ENCODE measurements around the gene CYP2U1. TPM values are rescaled to one million over a fixed set of nuclear protein-coding genes. Genes with fewer than 3 reads are reported as not detected.

The CYP2U1 gene
- total RNA-seq, 4 donors from 2014 or later: 14.9 to 34.0 (median 27.3) TPM

- Histone ChIP-seq H3K27ac (peak overlapping the region; percentile 85 to 95 (median 92)), H3K4me1 (peaks cover 18 to 86% (median 18%) of the 10 kb centered on the region in 3 donors), H3K27me3 (no peaks in the 10 kb centered on the region), H3K9me3 (no peaks in the 10 kb centered on the region), H3K4me3 (no peak overlapping the region), H3K36me3 (peaks cover 0 to 11% of the 10 kb centered on the region in 2 donors)
- TF ChIP-seq EP300 (IDR thresholded peaks at IDR 0.05): peak; percentile 41
- TF ChIP-seq POLR2AphosphoS5 (IDR thresholded peaks at IDR 0.05): peak; percentile 85
- TF ChIP-seq POLR2A (IDR thresholded peaks at IDR 0.05): no peak
- WGBS, 2 donors (ENCODE audit: low coverage in 1 of 2): 48 to 58% methylated on average over 3 of the region's 5 CpGs
- ATAC-seq: peak; percentile 90
Observed at GRCh38 chr4:107996949-107997788, 65.8 kb downstream of the CYP2U1 start.

- H3K36me3 ChIP-seq: peaks cover 0 to 11% of the 10 kb centered on the region in 2 donors
- no peaks in the 10 kb centered on the region for H3K9me3 ChIP-seq
- TF ChIP-seq CTCF (IDR thresholded peaks at IDR 0.05) (no peak), EP300 (IDR thresholded peaks at IDR 0.05) (no peak), POLR2A (IDR thresholded peaks at IDR 0.05) (no peak), POLR2AphosphoS5 (IDR thresholded peaks at IDR 0.05) (no peak)
- no peaks in the 10 kb centered on the region for H3K27me3 ChIP-seq
- 25 to 62% methylated on average over 2 of the region's 2 CpGs for WGBS, 2 donors (ENCODE audit: low coverage in 1 of 2)
- H3K27ac ChIP-seq: peak overlapping the region; percentile 85 to 95 (median 92)
- peaks cover 18 to 80% (median 18%) of the 10 kb centered on the region in 3 donors for H3K4me1 ChIP-seq
- H3K4me3 ChIP-seq: no peak overlapping the region
- ATAC-seq: peak; percentile 14
Observed at GRCh38 chr4:107997794-107998193, 66.4 kb downstream of the CYP2U1 start.

- Histone ChIP-seq H3K9me3 (no peaks in the 10 kb centered on the region), H3K4me3 (no peak overlapping the region), H3K4me1 (peaks cover 18 to 76% (median 23%) of the 10 kb centered on the region in 3 donors), H3K27me3 (no peaks in the 10 kb centered on the region), H3K27ac (peak overlapping the region in 3 of 4 donors; percentile 85 to 95 (median 88)), H3K36me3 (peaks cover 0 to 11% of the 10 kb centered on the region in 2 donors)
- 88 to 93% methylated on average over 2 of the region's 2 CpGs for WGBS, 2 donors (ENCODE audit: low coverage in 1 of 2)
- no peak for ATAC-seq
- TF ChIP-seq POLR2AphosphoS5 (IDR thresholded peaks at IDR 0.05): peak; percentile 41
- no peak for TF ChIP-seq EP300 (IDR thresholded peaks at IDR 0.05)
Observed at GRCh38 chr4:107999932-108000539, 68.7 kb downstream of the CYP2U1 start.

GRCh38 chr4:108001540-108002135 is 70.3 kb downstream of the CYP2U1 start:
- Histone ChIP-seq H3K4me1 (peaks cover 18 to 70% (median 22%) of the 10 kb centered on the region in 3 donors), H3K4me3 (no peak overlapping the region), H3K9me3 (no peaks in the 10 kb centered on the region), H3K36me3 (peaks cover 0 to 8% of the 10 kb centered on the region in 2 donors), H3K27ac (no peak overlapping the region), H3K27me3 (no peaks in the 10 kb centered on the region)
- ATAC-seq: no peak
- TF ChIP-seq POLR2AphosphoS5 (IDR thresholded peaks at IDR 0.05) (no peak), POLR2A (IDR thresholded peaks at IDR 0.05) (no peak), CTCF (IDR thresholded peaks at IDR 0.05) (no peak), EP300 (IDR thresholded peaks at IDR 0.05) (no peak)
- WGBS, 2 donors (ENCODE audit: low coverage in 1 of 2): 90 to 97% methylated on average over 2 to 3 of the region's 3 CpGs

Other genes with a start within 250 kb of the CYP2U1 start
- gene PAPSS1, start 211.3 kb upstream of the CYP2U1 start, total RNA-seq: 10 to 100 TPM; 21.9 to 36.2 (median 25.3) TPM
- gene SGMS2, start 106.6 kb upstream of the CYP2U1 start, total RNA-seq: 100 to 1,000 TPM; 170 to 499 (median 277) TPM
- 100 to 1,000 TPM in 2 of 4 donors, 10 to 100 TPM in 2; 88.9 to 148 (median 112) TPM for gene HADH, start 58.3 kb downstream of the CYP2U1 start, total RNA-seq
- gene LEF1, start 237.4 kb downstream of the CYP2U1 start, total RNA-seq: 1 to 10 TPM in 3 of 4 donors, not detected in 1; 1.5 to 2.6 (median 2.4) TPM